Glomerular visceral epithelial cell (primary cell): ENCODE measurements around the gene ASB10.

Experiments
- DNase-seq: peaks from one replicate; pipeline ENCODE4 v3.0.0-alpha.2; 2016; ENCODE audit errors: extremely low spot score

ASB10 gene

GRCh38 chr7:151166629-151167196 lies 20.3 kb downstream of the ASB10 start:
- DNase-seq: no peak

DNA sequence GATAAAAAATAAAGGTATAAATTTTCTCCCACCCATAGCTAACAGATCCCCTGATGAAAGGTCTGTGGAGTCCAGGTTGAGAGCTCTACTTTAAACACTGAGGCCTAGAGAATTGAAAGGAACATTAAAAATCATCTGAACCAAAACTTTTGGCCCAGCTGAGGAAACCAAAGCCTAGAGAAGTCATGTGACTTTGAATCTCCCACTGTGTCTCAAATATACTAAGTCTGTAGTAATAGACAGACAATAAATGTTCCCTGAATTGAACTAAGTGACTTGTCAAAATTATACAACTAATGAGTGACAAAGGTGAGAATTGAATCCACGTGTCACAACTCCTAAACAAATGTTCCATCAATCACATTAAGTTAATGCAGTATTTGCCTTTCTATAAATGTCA lies 25.3 kb downstream of the ASB10 start:
- no peak for DNase-seq

DNA sequence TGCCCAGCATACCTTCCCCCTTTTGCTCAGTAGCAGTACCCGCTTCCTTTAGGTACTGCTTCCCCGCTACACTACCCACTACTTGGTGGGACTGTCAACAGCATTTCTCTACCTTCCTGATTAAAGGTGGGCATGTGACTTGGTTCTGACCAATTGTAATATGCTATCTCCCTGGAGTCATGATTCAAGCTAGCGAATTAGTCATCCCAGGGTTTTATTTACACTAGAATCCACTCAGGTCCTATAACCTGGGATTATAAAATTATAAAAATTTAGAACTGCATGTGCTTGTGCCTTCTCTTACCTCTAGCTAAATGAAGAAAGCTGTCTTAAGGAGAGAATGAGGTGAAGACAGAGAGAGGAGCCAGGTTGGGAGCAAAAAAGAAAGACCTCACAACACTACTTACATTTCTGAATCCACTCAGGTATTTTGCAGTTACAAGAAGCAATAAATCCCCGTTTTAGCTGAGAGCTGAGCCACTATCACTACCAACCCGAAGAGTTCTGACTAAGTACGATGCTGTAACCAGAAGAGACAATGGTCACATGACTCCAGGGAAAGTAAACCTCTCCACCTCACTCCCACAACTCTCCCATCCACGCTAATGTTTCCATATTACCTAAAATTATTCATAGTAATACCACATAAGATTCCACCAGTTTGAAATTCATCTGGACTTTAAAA lies 29.3 kb downstream of the ASB10 start:
- DNase-seq: no peak

DNA sequence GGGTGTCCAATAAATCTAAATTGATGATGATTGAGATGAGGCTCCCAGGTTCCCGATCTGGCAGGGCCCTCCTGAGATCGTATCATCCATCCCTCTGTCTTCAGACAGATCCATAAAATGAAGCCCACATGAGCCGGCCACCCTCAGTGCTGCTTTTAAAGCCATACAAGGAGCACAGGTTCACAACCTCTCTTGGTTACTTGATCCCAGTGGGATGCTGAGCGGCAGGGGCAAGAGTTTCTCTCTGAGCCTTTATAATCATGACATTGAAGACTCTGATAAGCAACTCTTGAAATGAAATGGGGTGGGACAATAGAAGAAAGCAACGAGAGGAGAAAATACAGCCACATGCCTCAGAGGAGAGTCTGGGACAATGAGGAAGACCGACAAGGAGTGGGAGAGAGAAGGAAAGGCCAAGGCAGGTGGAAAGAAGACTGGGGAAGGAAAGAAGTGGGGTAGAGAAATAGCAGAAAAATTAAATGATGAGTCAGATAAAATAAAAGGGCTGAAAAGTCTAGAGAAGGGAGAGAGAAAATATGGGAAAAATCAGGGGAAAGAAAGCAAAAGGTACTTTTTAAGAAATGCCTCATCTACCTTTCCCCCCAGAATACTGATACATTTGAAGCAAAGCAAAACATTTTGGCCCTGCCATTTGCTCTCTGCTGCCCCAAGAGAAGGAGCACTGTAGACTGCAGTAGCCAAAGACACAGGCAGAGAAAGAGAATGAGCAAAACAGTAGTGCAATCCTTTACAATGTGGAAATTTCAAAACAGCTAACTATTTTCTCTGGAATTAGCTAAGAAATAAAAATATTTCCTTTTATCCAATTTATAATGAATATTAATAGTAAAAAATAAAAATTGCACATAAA lies 34.2 kb downstream of the ASB10 start:
- no peak for DNase-seq

DNA sequence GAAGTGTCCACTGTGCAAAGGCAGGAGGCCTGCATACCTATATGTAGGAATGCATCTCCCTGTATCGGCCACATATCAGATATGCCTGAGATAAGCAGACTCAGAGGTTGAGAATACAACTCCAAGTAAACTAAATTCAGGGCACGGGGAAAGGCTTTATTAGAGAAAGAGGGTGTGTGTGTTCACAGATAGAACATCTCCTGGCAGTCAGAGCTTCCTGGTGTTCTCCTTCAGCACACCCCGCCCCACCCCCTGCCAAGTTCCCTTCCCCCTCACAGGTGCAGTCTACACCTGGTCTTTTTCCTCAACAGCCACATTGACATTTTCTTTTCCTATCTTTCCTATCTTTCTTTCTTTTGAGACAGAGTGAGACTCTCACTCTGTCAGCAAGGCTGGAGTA lies 36.7 kb downstream of the ASB10 start:
- no peak for DNase-seq

- no peak for DNase-seq
These were observed 38.5 kb downstream of the ASB10 start for GRCh38 chr7:151148319-151149259.

GRCh38 chr7:151146761-151147160 lies 40.3 kb downstream of the ASB10 start:
- no peak for DNase-seq

GRCh38 chr7:151144387-151144786 lies 42.7 kb downstream of the ASB10 start:
- DNase-seq: no peak

DNA sequence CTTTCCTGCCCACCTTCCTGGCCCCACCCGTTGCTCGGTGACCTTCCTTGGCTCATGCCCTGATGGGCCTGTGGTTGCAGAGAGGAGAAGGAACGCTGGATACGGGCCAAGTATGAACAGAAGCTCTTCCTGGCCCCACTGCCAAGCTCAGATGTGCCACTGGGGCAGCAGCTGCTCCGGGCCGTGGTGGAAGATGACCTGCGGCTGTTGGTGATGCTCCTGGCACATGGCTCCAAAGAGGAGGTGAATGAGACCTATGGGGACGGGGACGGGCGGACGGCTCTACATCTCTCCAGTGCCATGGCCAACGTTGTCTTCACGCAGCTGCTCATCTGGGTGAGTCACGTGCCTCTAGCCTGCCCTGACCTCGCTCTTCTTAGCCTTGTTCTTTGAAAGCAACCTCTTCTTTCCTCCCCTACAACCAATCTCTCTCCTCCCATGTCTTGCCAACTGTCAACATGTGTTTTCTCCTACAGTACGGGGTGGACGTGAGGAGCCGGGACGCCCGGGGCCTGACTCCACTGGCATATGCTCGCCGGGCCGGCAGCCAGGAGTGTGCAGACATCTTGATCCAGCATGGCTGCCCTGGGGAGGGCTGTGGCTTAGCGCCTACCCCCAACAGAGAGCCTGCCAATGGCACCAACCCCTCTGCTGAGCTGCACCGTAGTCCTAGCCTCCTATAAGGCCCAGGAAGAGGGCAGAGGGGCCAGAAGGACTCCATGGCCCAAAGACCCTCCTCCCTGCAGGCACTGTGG lies 43.6 kb downstream of the ASB10 start:
- no peak for DNase-seq

GRCh38 chr7:151142686-151143040 lies 44.4 kb downstream of the ASB10 start:
- no peak for DNase-seq

- no peak for DNase-seq
These were observed 45.0 kb downstream of the ASB10 start for GRCh38 chr7:151141855-151142685.

- no peak for DNase-seq
These were observed 45.7 kb downstream of the ASB10 start for GRCh38 chr7:151141311-151141854.

DNA sequence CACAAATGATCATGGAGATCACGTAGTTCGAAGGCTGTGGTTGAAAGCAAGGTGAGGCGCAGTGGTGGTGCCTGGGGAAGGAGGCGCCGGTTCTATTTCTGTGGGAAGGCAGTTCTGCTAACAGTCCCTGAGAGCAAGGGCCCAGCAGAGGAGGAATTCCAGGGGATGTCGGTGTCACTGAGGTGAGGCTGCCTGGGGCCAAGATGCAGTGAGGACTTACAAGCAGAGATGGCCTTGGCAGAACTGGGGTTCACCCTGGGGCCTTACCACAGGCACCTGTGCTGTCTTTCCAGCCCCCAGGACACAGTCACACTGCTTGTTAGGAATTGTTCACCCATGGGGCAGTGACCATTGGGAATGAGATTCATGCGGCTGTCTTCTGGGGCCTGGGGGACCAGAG lies 46.2 kb downstream of the ASB10 start:
- no peak for DNase-seq

GRCh38 chr7:151139791-151140190 lies 47.3 kb downstream of the ASB10 start:
- no peak for DNase-seq

- no peak for DNase-seq
These were observed 47.8 kb downstream of the ASB10 start for GRCh38 chr7:151139071-151139790.

DNA sequence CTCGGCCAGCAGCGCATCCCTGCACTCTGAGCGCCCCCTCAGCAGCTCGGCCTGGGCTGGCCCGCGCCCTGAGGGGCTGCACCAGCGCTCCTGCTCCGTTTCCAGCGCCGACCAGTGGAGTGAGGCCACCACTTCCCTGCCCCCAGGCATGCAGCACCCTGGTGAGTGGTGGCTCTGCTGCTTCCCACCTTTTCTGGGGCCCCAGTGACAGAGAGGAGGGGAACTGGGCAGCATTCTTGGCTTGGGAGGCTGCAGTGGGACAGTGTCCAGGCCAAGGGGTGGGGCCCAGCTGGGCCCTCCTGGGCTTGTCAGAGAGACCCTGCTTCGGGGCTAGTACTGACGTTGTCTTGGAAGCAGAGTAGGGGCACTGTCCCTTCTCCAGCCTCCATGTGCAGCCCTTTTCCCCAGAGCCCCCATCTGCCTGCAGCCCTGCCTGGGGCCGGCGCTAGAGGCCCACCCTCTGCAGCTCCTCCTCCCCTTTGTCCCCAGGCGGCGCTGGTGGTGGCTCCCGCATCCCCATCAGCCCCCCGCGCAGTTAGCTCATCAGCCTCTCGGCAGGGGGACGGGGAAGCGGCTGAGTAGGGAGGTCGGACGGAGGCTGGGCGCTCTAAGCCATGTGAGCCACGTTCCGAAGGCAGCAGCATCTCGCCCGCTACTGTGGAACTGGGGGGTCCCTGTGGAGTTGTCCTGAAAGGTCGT lies 48.7 kb downstream of the ASB10 start:
- no peak for DNase-seq

GRCh38 chr7:151137791-151138152 lies 49.3 kb downstream of the ASB10 start:
- no peak for DNase-seq

DNA sequence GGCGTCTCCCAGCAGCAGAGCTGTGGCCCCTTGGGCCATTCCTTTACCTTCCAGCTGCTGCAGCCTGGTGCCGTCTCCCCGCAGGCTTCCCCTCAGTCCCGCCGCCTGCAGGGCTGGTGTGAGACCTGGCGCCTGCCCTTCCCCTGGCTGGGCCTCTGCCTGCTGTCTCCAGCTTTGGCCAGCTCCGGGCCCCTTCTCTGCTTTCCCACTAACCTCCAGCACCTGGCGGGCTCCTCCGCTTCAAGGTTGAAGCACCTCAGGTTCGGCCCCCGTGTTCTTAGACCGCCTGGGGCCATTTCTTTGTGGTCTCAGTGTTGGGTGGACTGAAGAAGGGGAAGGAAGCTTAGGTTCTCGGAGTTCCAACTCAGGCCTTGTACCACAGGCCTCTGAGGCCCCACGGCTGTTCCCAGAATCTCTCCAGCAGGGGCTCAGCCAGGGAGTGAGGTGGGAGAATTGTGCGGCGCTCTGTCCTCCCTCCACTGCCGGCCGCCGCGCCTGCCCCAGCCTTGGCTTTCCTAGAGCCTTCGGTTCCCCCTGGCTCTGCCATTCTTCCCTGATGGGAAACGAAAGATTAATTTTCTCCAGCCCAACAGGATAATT lies 49.9 kb downstream of the ASB10 start:
- no peak for DNase-seq
